Fibroblast of the aortic adventitia (primary cell): ENCODE measurements around the gene FOXP1. TPM values are rescaled to one million over a fixed set of nuclear protein-coding genes. Genes with fewer than 3 reads are reported as not detected.
A peak's percentile ranks its signal among the peaks of the same experiment; 100 is the strongest.

Experiments
- DNase-seq: peaks from one replicate; pipeline ENCODE4 v3.0.0-alpha.2; 2010; ENCODE audit warnings: low read depth
- H3K4me3 ChIP-seq: 2 replicates; pipeline ENCODE4 v1.5.1; 2011; ENCODE audit warnings: low read depth, mild to moderate bottlenecking, control low read depth, low read length, moderate library complexity
- CTCF ChIP-seq: IDR thresholded peaks from 2 replicates; pipeline ENCODE4 v1.5.1; 2011; ENCODE audit warnings: mild to moderate bottlenecking, low read length, control low read depth, inconsistent platforms; ENCODE audit not compliant: insufficient read depth
- total RNA-seq: library from RNA; depleted of rRNA; stranded (reverse); fragments of >200 nt; gene quantifications from 2 replicates; pipeline ENCODE4 v1.2.3, GENCODE V29; 2012; ENCODE audit warnings: low replicate concordance

The FOXP1 gene
- total RNA-seq, 1 donor = 115 TPM

DNA sequence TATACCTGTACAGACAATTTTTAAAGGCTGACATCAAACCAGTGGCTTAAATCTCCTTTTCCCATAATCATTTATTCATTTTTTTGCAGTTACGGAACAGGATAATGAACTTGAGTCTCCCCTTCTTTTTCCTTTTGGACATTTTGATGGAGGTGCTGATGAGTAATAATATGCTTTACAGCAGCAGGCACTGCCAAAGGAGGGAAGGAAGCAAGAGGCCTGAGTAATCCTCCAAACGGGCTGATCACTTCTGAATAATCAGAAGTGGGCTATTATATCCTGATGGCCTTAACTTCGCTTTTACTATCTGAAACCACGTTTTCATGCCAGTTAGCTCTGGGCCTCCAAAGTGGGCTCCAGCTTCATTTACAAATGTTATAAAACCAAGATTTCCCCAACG lies 527.2 kb downstream of the FOXP1 start:
- DNase-seq = peak; percentile 75
- no peak for TF ChIP-seq CTCF
- H3K4me3 ChIP-seq = no peak overlapping the region

DNA sequence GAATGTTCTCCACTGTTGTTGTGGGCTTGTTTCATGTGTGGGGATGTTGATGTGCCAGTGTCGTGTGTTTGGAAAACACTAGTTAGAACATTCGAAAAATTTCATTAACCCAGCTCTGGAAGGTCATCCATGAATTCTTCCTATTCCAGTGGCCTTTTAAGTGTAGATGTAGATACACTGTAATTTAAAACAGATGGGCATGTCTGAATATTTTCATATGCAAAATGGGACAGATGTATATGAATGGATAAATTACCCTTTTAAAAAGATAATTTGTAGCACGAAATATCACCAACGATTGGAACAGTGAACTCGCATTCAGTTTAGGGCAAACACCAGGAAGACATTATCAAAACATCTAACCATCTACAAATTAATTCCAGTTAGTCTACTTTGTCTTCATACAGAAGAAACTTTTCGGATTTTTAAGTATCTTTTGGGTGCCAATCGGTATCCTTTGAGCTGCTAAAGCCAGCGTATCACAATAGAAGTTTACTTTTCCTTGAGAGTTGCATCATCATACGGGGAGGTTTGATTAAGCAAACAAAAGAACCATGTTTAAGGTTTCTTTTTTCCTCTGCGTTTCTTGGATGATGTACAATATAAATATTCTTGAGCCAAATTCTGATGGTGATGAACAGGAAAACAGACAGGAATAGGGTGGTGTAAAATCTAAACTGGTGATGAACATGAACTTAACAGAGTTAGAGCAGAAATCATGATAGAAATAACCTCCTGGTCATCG lies 528.1 kb downstream of the FOXP1 start:
- TF ChIP-seq CTCF = no peak
- peak overlapping the region; percentile 23 for H3K4me3 ChIP-seq
- peak; percentile 94 for DNase-seq

- no peak for DNase-seq
- no peak overlapping the region for H3K4me3 ChIP-seq
- no peak for TF ChIP-seq CTCF
Observed at GRCh38 chr3:71054312-71054711, 529.2 kb downstream of the FOXP1 start.

- DNase-seq = no peak
- no peak for TF ChIP-seq CTCF
- H3K4me3 ChIP-seq = no peak overlapping the region
Observed at GRCh38 chr3:71053495-71053894, 530.0 kb downstream of the FOXP1 start.

DNA sequence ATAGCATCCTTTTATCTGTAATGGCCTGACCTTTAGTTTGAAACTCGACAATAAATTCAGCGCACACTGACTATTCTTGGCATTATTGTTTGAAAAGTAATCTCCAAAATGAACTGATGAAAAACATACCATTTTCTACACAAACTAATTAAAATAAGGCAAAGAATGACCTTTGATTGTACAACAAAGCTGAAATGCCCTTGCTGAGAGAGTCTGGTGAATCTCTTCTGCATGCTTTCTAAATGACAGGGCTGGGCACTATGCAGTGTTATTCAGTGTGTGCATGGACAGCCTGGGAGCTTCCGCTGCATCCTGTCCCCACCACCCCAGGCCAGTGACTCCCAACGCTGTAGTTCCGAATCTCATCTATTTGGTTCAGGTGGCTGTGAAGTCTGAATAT lies 530.8 kb downstream of the FOXP1 start:
- no peak for DNase-seq
- H3K4me3 ChIP-seq = no peak overlapping the region
- no peak for TF ChIP-seq CTCF

GRCh38 chr3:71051893-71052687 lies 531.4 kb downstream of the FOXP1 start:
- TF ChIP-seq CTCF = no peak
- H3K4me3 ChIP-seq = no peak overlapping the region
- DNase-seq = peak; percentile 68
